HCT116 (cell line): ENCODE results near the gene MSRB3.

Source experiments
- CTCF ChIP-seq, 3 experiments: fragments of 200-600 bp in 1 of 3; sonication (generic) in 1 of 3; IDR thresholded peaks in 2 of 3; conservative IDR thresholded peaks in 1 of 3; 2 replicates each; pipeline ENCODE4 v1.5.1; 2012 to 2017; ENCODE audit warnings: low read depth in 2 of 3, low read length in 2 of 3, antibody characterized with exemption in 1 of 3, borderline replicate concordance in 1 of 3, control low read depth in 1 of 3, mild to moderate bottlenecking in 1 of 3, mixed read lengths in 1 of 3, mixed run types in 1 of 3, moderate library complexity in 1 of 3; ENCODE audit not compliant: insufficient read depth in 1 of 3
- POLR2A ChIP-seq: IDR thresholded peaks from 2 replicates; pipeline ENCODE4 v1.7.0; 2011; ENCODE audit warnings: borderline replicate concordance; ENCODE audit not compliant: insufficient read depth, insufficient read length; ENCODE audit errors: extremely low read depth
- POLR2AphosphoS5 ChIP-seq: IDR thresholded peaks from 2 replicates; pipeline ENCODE4 v1.6.1; 2011; ENCODE audit warnings: mild to moderate bottlenecking, low read depth, low read length, moderate library complexity

- TF ChIP-seq POLR2A (no peak), CTCF (IDR thresholded peaks at IDR 0.05 in 2 of 3, conservative IDR thresholded peaks at IDR 0.05 in 1 of 3; ENCODE audit: borderline replicate concordance in 1 of 3, insufficient read depth in 1 of 3, low read depth in 2 of 3, low read length in 2 of 3) (no peak), POLR2AphosphoS5 (no peak)
Measured at GRCh38 chr12:65460063-65460462, 181.6 kb downstream of the MSRB3 start.
